ENCODE data around the gene OOSP2. TPM values are rescaled to one million over a fixed set of nuclear protein-coding genes. Genes with fewer than 3 reads are reported as not detected.

Gene OOSP2
- total and polyA plus RNA-seq, 2 of the 4 experiments (the other 2 are of a cell fraction): not detected

GRCh38 chr11:60084631-60085273, 44.5 kb downstream of the OOSP2 start:
- Histone ChIP-seq H3K9me1 (ENCODE audit: insufficient read depth, low read length) (no peaks in the 10 kb centered on the region), H3K27me3 (ENCODE audit: control insufficient read depth, insufficient read depth, low read length) (no peaks in the 10 kb centered on the region), H2BK120ac (ENCODE audit: low read depth, low read length) (no peak overlapping the region), H2BK15ac (ENCODE audit: low read depth, low read length) (no peak overlapping the region), H3K79me1 (ENCODE audit: low read depth in 1 of 2, low read length in 2 of 2) (no peaks in the 10 kb centered on the region), H2BK5ac (ENCODE audit: low read depth, low read length, poor library complexity, severe bottlenecking) (no peak overlapping the region), H3K9me3 (ENCODE audit: control insufficient read depth, insufficient read depth, low read length) (0 out of 2 replicates have a peak, but pooled peaks cover 2% of the 10 kb centered on the region), H2AK9ac (replicated peaks; ENCODE audit: low read depth, low read length, poor library complexity) (no peak overlapping the region), H3K4me1 (ENCODE audit: control insufficient read depth, insufficient read depth, low read length) (no peaks in the 10 kb centered on the region), H3K36me3 (ENCODE audit: control insufficient read depth, insufficient read depth, low read length) (no peaks in the 10 kb centered on the region), H2AK5ac (ENCODE audit: low read depth, low read length) (no peak overlapping the region), H3K4me2 (ENCODE audit: low read depth, low read length) (no peak overlapping the region), H3K23ac (ENCODE audit: low read depth, low read length) (no peak overlapping the region), H3K27ac (ENCODE audit: insufficient read depth, low read length) (no peak overlapping the region), H2AFZ (replicated peaks; ENCODE audit: low read length, poor library complexity) (no peak overlapping the region), H3K18ac (ENCODE audit: low read depth, low read length) (no peak overlapping the region), H2BK20ac (ENCODE audit: low read depth, low read length) (no peak overlapping the region), H3K56ac (ENCODE audit: extremely low read depth, insufficient read depth, low read length) (no peak overlapping the region), H3K14ac (replicated peaks; ENCODE audit: low read depth, low read length) (no peak overlapping the region), H4K5ac (ENCODE audit: low read depth, low read length) (no peak overlapping the region), H3K4me3 (ENCODE audit: insufficient read depth, low read depth, low read length) (no peak overlapping the region), H3K9ac (ENCODE audit: low read depth, low read length) (no peak overlapping the region), H3K4ac (ENCODE audit: low read depth, low read length) (no peak overlapping the region), H4K91ac (ENCODE audit: insufficient read depth, low read depth, low read length) (no peak overlapping the region), H4K20me1 (ENCODE audit: insufficient read depth, low read length) (no peaks in the 10 kb centered on the region), H4K8ac (ENCODE audit: low read depth in 2 of 2, low read length in 2 of 2) (no peak overlapping the region)
- no TSS peak for BruUV-seq (replicated peaks)
- no peak for ATAC-seq (ENCODE audit: low read depth)
- CTCF ChIA-PET: no interaction called here
- in situ Hi-C loops (cut with MboI; ENCODE audit: low sequenced_read_pairs): no loop called here
- POLR2A ChIA-PET (ENCODE audit: unreplicated experiment): no interaction called here
- TF ChIP-seq NFE2L2 (IDR thresholded peaks at IDR 0.05; ENCODE audit: low read depth, low read length) (no peak), FOS (IDR thresholded peaks at IDR 0.05; ENCODE audit: low read depth, low read length) (no peak), MAFK (IDR thresholded peaks at IDR 0.05; ENCODE audit: low read depth, low read length) (no peak), CTCF (conservative IDR thresholded peaks at IDR 0.05; ENCODE audit: low read depth, low read length) (no peak), SMC3 (IDR thresholded peaks at IDR 0.05; ENCODE audit: low read depth, low read length) (no peak), RAD21 (IDR thresholded peaks at IDR 0.05; ENCODE audit: low read length) (no peak), CEBPB (IDR thresholded peaks at IDR 0.05; ENCODE audit: low read depth, low read length) (no peak), BHLHE40 (IDR thresholded peaks at IDR 0.05; ENCODE audit: low read depth, low read length) (no peak), MAZ (IDR thresholded peaks at IDR 0.05; ENCODE audit: borderline replicate concordance, low read depth, low read length) (no peak)
- dilution Hi-C loops (cut with HindIII; ENCODE audit: low sequenced_read_pairs, unreplicated experiment): no loop called here
- 38% methylated on average over 1 of the region's 3 CpGs; no CpG with 5 or more reads in 1 of the 2 experiments for whole genome bisulfite sequencing, 2 experiments (ENCODE audit: extremely low coverage in 2 of 2, insufficient read length in 1 of 2)
- intact Hi-C loops (cut with micrococcal nuclease): no loop called here
- no peak for DNase-seq
